ENCODE measurements around the gene COL18A1.
"Not testable (repeated sequence)": the region's sequence is repeated elsewhere in the genome, so short reads cannot be mapped to it uniquely, and the experiment has no call there.

COL18A1 gene

GRCh38 chr21:45494851-45495680 is 90.1 kb downstream of the COL18A1 start:
- no peak for DNase-seq

- no peak for DNase-seq
These were observed 91.4 kb downstream of the COL18A1 start for GRCh38 chr21:45496151-45496967.

GRCh38 chr21:45496968-45497845 is 92.2 kb downstream of the COL18A1 start:
- no peak for DNase-seq

- DNase-seq, result no peak
These were observed 93.1 kb downstream of the COL18A1 start for GRCh38 chr21:45497846-45498645.

GRCh38 chr21:45498646-45499000 is 93.7 kb downstream of the COL18A1 start:
- DNase-seq, result no peak

GRCh38 chr21:45499201-45499750 is 94.3 kb downstream of the COL18A1 start:
- no peak for DNase-seq

GRCh38 chr21:45499970-45500577 is 95.1 kb downstream of the COL18A1 start:
- DNase-seq, result no peak

GRCh38 chr21:45501081-45502005 is 96.4 kb downstream of the COL18A1 start:
- DNase-seq, result not testable (repeated sequence)

GRCh38 chr21:45502006-45502345 is 97.0 kb downstream of the COL18A1 start:
- DNase-seq, result no peak

GRCh38 chr21:45502600-45502999 is 97.6 kb downstream of the COL18A1 start:
- no peak for DNase-seq

- not testable (repeated sequence) for DNase-seq
These were observed 98.3 kb downstream of the COL18A1 start for GRCh38 chr21:45503226-45503625.

- DNase-seq, result no peak
These were observed 99.1 kb downstream of the COL18A1 start for GRCh38 chr21:45504021-45504515.

- DNase-seq, result no peak
These were observed 99.8 kb downstream of the COL18A1 start for GRCh38 chr21:45504516-45505415.

- DNase-seq, result peak in 1 of 14 donors; percentile 8
These were observed 100.6 kb downstream of the COL18A1 start for GRCh38 chr21:45505416-45506021.

- DNase-seq, result no peak
These were observed 101.4 kb downstream of the COL18A1 start for GRCh38 chr21:45506241-45506817.

- DNase-seq, result no peak
These were observed 102.0 kb downstream of the COL18A1 start for GRCh38 chr21:45506836-45507522.

- DNase-seq, result no peak
These were observed 102.5 kb downstream of the COL18A1 start for GRCh38 chr21:45507523-45507875.

Measured in C1 segment of cervical spinal cord (tissue), 14 donors.